ENCODE data around the gene ESYT2.
"Not testable (repeated sequence)": the region's sequence is repeated elsewhere in the genome, so short reads cannot be mapped to it uniquely, and the experiment has no call there.

Gene ESYT2, protein sequence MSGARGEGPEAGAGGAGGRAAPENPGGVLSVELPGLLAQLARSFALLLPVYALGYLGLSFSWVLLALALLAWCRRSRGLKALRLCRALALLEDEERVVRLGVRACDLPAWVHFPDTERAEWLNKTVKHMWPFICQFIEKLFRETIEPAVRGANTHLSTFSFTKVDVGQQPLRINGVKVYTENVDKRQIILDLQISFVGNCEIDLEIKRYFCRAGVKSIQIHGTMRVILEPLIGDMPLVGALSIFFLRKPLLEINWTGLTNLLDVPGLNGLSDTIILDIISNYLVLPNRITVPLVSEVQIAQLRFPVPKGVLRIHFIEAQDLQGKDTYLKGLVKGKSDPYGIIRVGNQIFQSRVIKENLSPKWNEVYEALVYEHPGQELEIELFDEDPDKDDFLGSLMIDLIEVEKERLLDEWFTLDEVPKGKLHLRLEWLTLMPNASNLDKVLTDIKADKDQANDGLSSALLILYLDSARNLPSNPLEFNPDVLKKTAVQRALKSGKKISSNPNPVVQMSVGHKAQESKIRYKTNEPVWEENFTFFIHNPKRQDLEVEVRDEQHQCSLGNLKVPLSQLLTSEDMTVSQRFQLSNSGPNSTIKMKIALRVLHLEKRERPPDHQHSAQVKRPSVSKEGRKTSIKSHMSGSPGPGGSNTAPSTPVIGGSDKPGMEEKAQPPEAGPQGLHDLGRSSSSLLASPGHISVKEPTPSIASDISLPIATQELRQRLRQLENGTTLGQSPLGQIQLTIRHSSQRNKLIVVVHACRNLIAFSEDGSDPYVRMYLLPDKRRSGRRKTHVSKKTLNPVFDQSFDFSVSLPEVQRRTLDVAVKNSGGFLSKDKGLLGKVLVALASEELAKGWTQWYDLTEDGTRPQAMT

DNA sequence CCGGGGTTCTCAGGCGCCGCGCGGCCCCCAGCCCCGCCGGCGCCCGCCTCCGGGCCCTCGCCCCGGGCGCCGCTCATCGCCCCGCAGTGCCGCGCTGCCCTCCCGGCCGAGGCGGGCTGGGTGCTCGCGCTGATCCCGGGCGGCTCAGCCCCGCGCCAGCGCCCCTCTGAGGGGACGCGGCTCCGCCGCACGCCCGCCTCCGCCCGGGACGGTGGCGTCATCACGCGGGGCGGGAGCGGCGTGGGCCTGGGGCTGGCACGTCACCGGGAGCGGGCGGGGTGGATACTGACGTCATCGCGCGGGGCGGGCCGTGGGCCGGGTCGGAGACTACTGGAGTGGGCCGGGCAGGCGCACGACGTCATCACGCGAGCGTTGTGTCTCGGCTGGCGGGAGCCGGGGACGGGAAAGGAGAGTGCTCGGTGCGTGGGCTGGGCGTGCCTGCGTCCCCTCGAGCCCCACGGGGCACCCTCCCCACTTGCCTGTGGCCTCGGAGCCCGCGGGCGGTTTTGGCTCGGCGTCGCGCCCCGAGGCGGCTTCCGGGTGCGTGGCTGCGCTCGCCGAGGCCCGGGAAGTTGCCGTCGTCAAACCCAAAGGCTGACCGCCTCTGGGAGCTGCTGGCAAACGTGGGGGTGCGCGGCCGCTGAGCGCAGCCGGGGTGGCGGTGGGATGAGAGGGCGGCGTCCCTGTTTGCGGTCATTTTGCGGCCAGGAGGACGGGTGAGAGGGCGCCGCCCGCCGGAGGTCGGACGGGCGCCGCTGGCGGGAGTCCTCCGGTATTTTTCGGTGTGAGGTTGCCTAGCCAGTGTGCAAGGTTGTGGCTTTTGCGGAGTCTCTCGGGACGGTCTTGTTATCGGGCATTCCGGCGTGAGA, at the start of gene ESYT2:
Gene ESYT2 (minus strand): TSS at position 168 of the 869 bp plus-strand sequence. CDS start 91 bp downstream, at position 77.
- DNase-seq = peak; percentile 65

DNA sequence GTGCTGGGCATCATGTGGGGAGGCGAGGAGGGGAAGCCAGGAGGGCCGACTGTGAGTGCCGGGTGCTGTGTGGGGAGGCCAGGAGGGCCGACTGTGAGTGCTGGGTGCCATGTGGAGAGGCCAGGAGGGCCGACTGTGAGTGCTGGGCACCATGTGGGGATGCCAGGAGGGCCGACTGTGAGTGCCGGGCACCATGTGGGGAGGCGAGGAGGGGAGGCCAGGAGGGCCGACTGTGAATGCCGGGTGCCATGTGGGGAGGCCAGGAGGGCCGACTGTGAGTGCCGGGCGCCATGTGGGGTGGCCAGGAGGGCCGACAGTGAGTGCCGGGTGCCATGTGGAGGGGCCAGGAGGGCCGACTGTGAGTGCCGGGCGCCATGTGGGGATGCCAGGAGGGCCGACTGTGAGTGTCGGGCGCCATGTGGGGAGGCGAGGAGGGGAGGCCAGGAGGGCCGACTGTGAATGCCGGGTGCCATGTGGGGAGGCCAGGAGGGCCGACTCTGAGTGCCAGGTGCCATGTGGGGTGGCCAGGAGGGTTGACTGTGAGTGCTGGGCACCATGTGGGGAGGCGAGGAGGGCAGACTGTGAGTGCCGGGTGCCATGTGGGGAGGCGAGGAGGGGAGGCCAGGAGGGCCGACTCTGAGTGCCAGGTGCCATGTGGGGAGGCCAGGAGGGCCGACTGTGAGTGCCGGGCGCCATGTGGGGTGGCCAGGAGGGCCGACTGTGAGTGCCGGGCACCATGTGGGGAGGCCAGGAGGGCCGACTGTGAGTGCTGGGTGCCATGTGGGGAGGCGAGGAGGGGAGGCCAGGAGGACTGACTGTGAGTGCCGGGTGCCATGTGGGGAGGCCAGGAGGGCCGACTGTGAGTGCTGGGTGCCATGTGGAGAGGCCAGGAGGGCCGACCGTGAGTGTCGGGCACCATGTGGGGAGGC, 49.1 kb upstream of the ESYT2 start:
- DNase-seq = not testable (repeated sequence)

DNA sequence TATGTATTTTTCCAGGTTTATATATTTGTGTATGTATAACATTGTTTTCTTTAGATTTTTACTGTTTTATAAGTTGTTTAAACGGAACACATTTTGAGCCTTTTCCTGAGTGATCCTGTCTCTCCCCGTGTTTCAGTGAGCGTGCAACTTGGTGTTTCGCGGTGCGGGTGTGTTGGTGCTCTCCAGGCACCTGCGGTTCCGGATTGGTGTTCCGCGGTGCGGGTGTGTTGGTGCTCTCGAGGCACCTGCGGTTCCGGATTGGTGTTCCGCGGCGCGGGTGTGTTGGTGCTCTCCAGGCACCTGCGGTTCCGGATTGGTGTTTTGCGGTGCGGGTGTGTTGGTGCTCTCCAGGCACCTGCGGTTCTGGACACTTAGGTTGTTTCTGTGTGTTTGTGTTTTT, 47.7 kb upstream of the ESYT2 start:
- DNase-seq = no peak

DNA sequence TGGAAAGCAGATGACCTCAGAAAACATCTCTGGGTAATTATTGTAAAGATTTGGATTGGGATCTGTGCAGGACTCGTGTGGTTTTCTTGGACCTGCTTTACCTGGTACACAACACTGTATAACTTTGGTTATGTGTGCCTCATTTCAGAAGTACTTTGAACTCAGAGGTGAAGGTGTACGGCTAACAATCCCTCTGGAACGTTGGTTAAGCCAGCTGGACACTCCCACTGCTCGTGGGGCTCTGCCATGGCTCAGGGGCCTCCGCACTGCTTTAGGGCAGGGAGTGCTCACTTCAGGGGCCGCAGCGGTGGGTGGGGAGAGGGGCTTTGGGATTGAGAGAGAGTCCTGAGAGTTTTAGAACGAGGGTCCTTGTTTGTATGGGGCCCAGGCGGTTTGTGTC, 40.6 kb upstream of the ESYT2 start:
- no peak for DNase-seq

DNA sequence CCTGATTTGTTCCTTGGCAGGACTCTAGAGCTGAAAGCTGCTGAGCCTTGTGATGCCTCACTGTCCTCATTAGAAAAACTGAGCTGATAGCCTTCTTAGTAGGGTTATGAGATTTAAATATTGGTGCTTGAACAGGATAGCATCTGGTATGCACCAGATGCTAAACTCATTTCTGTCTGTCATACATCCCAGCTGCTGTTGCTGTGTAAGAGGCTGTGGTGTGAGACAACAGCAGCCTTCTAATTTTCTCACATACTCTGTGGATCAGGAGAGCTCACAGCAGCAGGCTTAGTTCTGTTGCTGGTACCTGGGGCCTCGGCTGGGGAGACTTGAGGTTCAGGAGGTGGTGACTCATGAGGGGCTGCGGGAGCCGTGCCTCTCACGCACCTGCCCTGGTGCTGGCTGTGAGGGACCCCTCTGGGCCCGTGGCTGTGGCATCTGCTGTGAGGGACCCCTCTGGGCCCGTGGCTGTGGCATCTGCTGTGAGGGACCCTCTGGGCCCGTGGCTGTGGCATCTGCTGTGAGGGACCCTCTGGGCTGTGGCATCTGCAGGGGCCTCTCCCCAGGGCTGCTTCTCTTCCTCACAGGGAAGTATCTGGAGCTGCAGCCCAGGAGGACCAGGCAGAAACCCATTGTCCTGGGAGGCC, 39.6 kb upstream of the ESYT2 start:
- DNase-seq = no peak

DNA sequence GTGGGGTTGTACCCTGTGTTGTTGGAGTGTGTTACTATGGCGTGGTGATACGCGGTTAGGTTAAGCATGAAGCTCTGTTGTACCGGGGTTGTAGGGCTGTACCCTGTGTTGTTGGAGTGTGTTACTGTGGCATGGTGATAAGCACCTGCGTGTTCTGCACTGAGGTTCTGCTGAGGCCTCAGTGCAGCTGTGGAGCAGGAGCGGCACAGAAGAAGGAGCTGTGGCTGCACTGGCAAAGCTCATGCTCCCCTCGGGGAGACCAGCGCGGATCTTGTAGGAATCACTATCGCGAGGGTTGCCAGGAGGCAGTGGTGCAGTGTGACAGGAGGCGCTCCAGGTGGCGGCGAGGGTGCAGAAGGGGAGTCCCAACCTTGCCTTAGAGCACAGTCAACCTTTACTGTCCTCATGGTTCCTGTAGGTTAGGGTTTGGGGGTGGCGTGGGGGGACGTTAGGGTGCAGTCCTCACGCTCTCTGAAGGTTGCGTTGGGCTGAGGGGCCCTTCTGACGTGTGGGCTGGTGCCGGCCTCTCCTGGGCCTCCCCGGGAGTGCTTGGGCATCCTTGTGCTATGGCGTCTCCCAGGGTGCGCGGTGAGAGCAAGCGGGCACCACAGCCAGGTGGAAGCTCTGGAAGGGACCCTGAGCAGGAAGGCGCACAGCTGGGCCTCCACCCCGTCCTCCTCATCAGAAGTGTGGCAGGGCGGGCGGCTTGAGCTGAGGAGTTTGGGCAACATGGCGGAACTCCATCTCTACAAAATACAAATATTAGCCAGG, 38.1 kb upstream of the ESYT2 start:
- no peak for DNase-seq

DNA sequence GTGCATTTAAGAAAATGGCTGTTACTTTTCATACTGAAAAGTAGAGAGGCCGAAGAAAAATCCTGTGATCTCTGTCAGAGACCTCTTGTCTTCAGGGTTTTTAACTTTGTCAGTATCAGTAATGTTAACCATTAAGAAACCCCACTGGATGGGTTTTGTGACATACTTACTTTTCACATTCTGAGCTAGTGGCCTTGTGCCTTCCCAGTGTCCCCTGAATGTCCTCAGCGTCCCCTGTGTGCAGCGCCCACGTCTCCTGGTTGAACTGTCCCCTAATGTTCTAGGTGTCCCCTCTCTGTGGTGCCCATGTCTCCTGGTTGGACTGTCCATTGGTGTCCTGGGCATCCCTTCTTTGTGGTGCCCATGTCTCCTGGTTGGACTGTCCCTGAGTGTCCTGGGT, 36.7 kb upstream of the ESYT2 start:
- no peak for DNase-seq

DNA sequence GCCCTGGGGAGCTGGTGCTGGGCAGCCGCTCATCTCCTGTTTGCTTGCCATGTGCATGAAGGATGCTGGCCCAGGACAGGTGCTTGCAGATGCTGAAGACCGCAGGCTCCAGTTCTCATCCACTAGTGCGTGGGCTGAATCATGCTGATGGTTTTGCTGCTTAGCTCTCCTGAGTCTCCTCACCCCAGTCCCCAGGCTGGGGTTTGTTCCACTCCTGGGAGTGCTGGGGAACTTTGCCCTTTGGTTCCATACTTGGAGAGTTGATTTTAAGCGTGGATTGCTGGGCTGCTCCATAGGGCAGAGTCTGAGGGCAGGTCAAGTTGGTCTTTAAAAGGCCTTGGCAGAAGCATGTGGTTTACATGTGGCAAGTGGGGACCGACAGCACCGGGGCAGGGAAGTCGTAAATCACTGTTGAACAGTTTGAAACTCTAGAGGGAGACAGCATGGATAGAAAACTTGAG, 36.2 kb upstream of the ESYT2 start:
- DNase-seq = no peak

DNA sequence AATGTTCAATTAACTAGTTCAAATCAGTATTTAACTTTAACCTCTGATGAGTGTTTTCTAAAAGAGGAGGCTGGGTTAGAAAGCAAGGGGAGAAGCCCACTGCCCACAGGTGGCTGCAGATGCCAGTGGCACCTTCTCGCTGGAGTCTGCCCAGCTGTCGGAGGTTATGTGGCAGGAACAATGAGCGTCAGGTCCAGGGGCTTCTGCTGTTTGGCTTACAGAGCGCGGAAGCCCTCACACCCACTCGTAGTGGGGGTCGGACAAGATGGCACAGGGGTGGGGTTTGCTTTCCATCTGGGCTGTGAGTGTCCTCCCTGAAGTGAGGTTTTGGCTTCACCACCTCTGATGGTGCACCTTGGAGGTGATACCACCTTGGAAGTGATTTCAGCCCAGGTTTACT, 35.5 kb upstream of the ESYT2 start:
- DNase-seq = no peak

DNA sequence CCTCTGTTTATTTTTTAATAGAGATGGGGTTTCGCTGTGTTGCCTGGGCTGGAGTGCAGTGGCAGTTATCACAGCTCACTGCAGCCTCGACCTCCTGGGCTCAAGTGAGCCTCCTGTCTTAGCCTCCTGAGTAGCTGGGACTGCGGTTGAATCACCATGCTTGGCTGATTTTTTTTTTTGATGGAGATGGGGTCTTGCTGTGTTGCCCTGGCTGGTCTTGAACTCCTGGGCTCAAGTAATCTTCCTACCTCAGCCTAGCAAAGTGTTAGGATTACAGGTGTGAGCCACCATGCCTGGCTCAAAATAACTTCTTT, 35.2 kb upstream of the ESYT2 start:
- no peak for DNase-seq

DNA sequence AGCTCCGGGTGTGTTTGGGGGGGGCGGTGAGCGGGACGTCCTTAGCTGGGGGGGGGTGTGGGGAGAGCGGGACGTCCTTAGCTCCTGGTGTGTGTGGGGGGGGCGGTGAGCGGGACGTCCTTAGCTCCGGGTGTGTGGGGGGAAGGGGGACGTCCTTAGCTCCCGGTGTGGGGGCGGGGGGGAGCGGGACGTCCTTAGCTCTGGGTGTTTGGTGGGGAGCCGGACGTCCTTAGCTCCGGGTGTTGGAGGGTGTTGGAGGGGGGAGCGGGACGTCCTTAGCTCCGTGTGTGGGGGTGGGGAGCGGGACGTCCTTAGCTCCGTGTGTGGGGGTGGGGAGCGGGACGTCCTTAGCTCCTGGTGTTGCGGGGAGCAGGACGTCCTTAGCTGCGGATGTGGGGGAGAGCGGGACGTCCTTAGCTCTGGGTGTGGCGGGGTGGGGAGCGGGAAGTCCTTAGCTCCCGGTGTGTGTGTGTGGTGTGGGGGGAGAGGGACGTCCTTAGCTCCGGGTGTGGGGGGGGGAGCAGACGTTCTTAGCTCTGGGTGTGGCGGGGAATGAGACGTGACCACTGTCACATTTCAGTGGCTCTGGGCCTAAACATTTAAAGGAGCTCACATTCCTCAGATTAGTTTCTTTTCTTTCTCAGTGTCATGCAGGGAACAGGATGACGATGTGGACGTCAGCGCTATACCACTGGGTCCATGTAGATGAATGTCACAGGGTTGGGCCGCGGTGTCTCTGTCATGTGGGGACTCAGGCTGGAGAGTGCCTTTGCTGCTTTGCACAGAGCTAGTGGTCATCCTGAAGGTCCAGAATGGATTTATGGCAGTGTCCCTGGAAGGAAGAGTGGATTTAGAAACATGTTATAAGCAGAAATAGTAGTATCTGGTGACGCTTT, 34.5 kb upstream of the ESYT2 start:
- no peak for DNase-seq

DNA sequence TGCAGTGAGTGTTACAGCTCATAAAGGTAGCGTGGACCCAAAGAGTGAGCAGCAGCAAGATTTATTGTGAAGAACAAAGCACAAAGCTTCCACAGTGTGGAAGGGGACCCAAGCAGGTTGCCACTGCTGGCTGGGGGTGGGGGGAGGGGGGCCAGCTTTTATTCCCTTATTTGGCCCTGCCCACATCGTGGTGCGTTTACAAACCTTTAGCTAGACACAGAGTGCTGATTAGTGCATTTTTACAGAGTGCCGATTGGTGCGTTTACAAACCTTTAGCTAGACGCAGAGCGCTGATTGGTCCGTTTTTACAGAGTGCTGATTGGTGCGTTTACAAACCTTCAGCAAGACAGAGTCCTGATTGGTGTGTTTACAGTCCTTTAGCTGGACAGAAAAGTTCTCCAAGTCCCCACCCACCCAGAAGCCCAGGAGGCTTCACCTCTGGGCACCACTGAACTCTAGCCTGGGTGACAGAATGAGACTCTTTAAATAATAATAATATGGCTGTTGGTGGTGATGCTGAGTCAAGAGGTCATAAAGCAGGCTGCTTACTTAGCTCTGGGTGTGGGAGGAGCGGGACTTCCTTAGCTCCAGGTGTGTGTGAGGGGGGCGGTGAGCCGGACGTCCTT, 33.8 kb upstream of the ESYT2 start:
- DNase-seq = not testable (repeated sequence)

DNA sequence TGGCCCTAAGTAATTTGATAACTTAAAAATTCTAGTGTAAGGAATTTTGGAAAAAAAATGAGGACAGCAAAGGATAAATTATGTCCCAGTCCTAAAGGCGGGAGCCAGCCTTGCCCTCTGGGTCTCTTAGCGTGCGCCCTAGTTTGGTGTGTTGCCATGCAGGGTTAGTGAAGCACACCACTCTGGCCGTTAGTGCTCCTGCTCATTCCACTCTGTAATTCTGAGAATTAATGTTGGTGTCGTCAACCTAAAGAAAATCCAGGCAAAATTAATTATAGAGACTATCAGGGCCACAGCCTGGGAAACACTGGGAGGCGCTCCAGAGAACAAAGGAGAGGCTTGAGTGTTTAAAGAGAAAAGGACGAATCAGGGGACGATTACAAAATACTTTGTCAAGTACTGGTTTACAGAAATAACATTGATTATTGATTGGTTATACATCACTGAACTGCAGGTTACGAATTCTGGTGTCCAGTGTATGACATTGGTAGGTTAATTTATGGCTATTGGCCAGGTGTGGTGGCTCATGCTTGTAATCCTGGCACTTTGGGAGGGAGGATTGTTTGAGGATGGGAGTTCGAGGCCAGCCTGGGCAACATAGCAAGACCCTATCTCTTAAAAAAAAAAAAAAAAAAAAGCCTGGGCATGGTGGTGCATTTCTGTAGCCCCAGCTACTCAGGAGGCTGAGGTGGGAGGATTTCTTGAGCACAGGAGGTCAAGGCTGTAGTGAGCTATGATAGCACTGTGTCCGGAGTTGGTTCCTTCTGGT, 32.8 kb upstream of the ESYT2 start:
- no peak for DNase-seq

DNA sequence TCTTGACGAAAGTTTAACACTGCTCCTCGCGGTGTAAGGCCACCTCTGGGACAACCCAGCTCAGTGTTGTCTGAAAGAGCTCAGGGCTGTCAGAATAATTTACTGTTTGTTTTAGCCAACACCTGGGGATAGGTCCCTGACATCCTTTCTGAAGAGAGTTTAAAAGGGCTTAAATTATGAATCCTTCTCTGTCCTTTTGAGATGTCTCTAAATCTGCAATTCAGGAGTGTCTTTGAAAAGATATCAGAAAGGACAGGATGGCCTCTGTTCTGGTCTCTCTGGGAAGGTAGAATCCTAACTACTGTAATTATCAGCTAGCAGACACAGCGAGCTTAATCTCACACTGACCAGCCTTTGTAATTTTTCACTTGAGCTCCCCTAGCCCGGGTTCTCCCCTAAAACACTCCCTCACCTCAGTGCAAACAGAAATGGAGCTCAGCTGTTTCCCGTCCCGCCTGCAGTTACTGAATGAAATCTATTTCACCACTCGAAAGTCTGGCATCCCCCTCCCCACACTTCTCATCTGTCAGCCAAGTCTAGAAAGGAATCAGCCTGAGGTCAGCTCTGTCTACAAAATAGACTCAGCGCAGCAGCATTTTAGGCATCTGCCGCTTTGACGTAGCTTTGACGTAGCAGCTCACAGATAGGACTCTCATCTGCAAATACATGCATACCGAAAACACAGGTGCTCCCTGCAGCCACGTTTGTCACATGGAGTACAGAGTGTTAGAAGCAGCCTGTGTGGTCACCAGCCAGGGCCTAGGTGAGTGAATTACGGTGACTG, 31.9 kb upstream of the ESYT2 start:
- DNase-seq = no peak

DNA sequence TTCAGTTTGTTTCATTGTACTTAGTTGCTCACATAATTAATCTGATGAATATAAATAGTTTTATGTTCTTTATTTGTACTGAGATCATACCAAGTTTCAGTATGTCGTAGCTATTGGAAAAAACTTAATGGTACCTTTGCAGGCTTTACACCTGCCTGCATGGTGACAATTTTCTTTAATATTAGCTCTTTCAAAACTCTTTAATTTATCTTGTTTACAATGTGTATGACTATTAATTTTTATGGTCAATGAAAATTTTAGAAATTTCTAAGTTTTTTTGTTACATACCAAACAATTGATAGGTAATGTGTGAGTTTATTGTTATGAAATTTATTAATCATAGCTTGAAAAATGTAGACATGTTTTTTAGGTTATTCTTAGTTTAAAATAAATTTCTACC, 31.1 kb upstream of the ESYT2 start:
- no peak for DNase-seq

DNA sequence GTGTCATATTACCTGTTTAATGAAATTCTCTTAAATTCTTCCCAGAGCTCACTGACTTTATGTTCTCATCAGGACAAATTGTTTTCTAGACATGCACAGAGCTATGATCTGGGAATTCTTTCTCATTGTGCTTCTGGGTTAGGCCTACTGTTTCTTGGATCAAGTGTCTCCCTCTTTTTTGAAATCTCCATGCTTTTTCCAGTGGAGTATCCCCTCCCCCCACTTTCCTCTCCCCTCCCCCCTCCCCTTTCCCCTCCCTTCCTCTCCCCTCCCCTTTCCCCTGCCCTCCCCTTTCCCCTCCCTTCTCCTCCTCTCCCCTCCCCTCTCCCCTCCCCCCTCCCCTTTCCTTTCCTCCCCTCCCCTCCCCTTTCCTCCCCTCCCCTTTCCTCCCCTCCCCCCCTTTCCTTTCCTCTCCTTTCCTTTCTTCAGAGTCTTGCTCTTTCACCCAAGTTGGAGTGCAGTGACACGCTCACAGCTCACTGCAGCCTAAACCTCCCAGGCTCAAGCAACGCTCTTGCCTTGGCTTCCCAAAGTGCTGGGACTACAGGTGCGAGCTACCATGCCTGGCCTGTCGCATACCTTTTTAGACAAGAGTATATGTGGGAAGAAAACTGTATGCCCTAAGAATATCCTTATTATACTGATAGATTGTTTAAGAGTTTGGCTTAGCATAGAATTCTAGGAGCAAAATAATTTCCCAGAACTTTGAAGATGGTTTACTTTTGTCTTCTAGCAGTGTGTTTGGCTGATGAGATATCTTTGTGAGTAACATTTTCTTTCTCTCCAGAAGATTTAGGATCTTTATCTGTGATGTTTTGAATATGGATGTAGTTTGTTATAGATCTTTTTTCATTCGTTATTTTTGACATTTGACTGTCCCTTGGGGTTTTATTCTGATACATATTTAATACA, 29.5 kb upstream of the ESYT2 start:
- DNase-seq = no peak
